ENCODE results near the gene RORC.

DNA sequence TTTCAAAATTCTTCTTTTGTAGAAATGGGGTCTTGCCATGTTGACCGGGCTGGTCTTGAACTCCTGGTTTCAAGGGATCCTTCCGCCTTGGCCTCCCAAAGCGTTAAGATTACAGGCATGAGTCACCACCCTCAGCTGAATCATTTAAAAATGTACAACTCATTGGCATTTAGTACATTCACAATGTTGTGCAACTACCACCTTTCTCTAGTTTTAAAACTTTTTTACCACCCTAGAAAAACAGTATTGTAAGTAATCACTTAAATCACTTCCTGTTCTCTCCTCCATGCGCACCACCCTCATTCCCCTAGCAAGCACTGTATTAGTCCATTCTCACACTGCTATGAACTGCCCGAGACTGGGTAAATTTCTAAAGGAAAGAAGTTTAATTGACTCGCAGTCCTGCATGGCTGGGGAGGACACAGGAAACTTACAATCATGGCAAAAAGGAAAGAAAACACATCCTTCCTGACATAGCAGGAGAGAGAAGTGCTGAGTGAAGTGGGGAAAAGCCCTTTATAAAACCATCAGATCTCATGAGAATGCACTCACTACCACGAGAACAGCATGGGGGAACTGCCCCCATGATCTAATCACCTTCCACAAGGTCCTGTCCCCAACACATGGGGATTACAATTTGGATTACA lies 36.3 kb upstream of the RORC start:
- no peak for TF ChIP-seq EZH2 (IDR thresholded peaks at IDR 0.05; ENCODE audit: low read length, unreplicated experiment)
- TF ChIP-seq CTCF (conservative IDR thresholded peaks at IDR 0.05; ENCODE audit: low read depth, low read length), result no peak
